ENCODE measurements around the gene SPINDOC. TPM values are rescaled to one million over a fixed set of nuclear protein-coding genes. Genes with fewer than 3 reads are reported as not detected.
"Not testable (repeated sequence)": the region's sequence is repeated elsewhere in the genome, so short reads cannot be mapped to it uniquely, and the experiment has no call there.

SPINDOC gene
- total RNA-seq, 1 experiment from 2014 or later, result 50.9 TPM

DNA sequence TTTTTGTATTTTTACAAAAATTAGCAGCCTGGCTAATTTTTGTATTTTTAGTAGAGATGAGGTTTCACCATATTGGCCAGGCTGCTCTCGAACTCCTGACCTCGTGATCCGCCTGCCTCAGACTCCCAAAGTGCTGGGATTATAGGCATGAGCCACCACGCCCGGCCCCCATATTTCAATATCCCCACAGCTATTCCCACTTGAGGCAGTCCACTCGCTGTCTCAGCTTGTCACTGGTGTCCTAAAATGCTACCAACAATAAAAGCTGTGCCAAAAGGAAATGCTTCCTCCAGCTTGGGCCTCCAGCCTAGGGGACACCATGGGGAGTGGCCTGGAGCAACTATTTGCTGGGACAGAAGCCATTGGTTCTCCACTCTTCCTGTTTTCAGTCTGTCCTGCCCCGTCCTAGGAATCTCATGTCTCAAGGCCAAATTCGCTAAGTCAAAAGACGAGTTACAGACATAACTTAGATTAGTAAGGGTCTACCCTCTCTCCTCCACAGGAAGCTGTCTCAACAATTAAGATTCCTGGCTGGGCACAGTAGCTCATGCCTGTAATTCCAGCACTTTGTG lies 7.3 kb upstream of the SPINDOC start:
- H3K4me2 ChIP-seq (ENCODE audit: low read length), result no peak overlapping the region
- no peaks in the 10 kb centered on the region for H3K9me2 ChIP-seq (ENCODE audit: insufficient read depth)
- TF ChIP-seq ELF1 (IDR thresholded peaks at IDR 0.05; ENCODE audit: borderline replicate concordance, low read depth), result no peak
- TF ChIP-seq CTCF (IDR thresholded peaks at IDR 0.05 in 2 of 3, conservative IDR thresholded peaks at IDR 0.05 in 1 of 3; ENCODE audit: borderline replicate concordance in 1 of 3, insufficient read depth in 1 of 3, low read depth in 2 of 3, low read length in 2 of 3), result no peak
- no peak for TF ChIP-seq POLR2AphosphoS5 (IDR thresholded peaks at IDR 0.05; ENCODE audit: low read depth, low read length)
- TF ChIP-seq FOSL1 (IDR thresholded peaks at IDR 0.05; ENCODE audit: low read depth), result no peak
- no peak for TF ChIP-seq SP1 (IDR thresholded peaks at IDR 0.05; ENCODE audit: low read depth)
- TF ChIP-seq, protein P1, sequence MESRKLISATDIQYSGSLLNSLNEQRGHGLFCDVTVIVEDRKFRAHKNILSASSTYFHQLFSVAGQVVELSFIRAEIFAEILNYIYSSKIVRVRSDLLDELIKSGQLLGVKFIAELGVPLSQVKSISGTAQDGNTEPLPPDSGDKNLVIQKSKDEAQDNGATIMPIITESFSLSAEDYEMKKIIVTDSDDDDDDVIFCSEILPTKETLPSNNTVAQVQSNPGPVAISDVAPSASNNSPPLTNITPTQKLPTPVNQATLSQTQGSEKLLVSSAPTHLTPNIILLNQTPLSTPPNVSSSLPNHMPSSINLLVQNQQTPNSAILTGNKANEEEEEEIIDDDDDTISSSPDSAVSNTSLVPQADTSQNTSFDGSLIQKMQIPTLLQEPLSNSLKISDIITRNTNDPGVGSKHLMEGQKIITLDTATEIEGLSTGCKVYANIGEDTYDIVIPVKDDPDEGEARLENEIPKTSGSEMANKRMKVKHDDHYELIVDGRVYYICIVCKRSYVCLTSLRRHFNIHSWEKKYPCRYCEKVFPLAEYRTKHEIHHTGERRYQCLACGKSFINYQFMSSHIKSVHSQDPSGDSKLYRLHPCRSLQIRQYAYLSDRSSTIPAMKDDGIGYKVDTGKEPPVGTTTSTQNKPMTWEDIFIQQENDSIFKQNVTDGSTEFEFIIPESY (IDR thresholded peaks at IDR 0.05; ENCODE audit: extremely low read depth, insufficient replicate concordance, low read length), result no peak
- no peak for TF ChIP-seq CBX3 (IDR thresholded peaks at IDR 0.05; ENCODE audit: low read depth)
- TF ChIP-seq SRF (IDR thresholded peaks at IDR 0.05; ENCODE audit: low read depth), result no peak
- TF ChIP-seq ZNF274 (IDR thresholded peaks at IDR 0.05; ENCODE audit: low read depth, low read length), result no peak
- TF ChIP-seq EGR1 (IDR thresholded peaks at IDR 0.05; ENCODE audit: low read depth), result no peak
- no peak for TF ChIP-seq RAD21 (IDR thresholded peaks at IDR 0.05; ENCODE audit: low read depth)
- no peak for TF ChIP-seq ZFX (IDR thresholded peaks at IDR 0.05)
- TF ChIP-seq YY1 (IDR thresholded peaks at IDR 0.05; ENCODE audit: extremely low read depth, insufficient replicate concordance, low read depth, low read length), result no peak
- no peak for TF ChIP-seq JUND (IDR thresholded peaks at IDR 0.05)
- TF ChIP-seq MAX (IDR thresholded peaks at IDR 0.05), result no peak
- no peaks in the 10 kb centered on the region for H3K9me3 ChIP-seq (ENCODE audit: control insufficient read depth in 1 of 2, insufficient read depth in 1 of 2, low read depth in 1 of 2, low read length in 2 of 2)
- no peaks in the 10 kb centered on the region for H3K27me3 ChIP-seq (ENCODE audit: insufficient read depth, low read length)
- H3K79me2 ChIP-seq (ENCODE audit: insufficient read depth, low read length), result no peaks in the 10 kb centered on the region
- ATAC-seq (no peak), DNase-seq (ENCODE audit: low read depth, low spot score) (no peak)
- H3K9ac ChIP-seq (ENCODE audit: low read length), result no peak overlapping the region
- intact Hi-C loops (cut with micrococcal nuclease), result no loop called here
- POLR2A ChIA-PET, result no interaction called here
- no peaks in the 10 kb centered on the region for H4K20me1 ChIP-seq (ENCODE audit: insufficient read depth)
- H2AFZ ChIP-seq (ENCODE audit: low read depth, low read length, poor library complexity, severe bottlenecking), result no peak overlapping the region
- no peak overlapping the region for H3K27ac ChIP-seq (ENCODE audit: low read depth, low read length)
- CTCF ChIA-PET, result no interaction called here
- H3K4me3 ChIP-seq (replicated peaks in 1 of 2; ENCODE audit: low read depth in 1 of 2, low read length in 2 of 2), result no peak overlapping the region
- peaks cover 12 to 33% of the 10 kb centered on the region in 2 experiments; a peak in 3 of 4 replicates for H3K4me1 ChIP-seq (ENCODE audit: control insufficient read depth in 1 of 2, insufficient read depth in 2 of 2, low read length in 2 of 2)
- no TSS peak for BruUV-seq (replicated peaks)
- H3K36me3 ChIP-seq (ENCODE audit: control insufficient read depth in 1 of 2, insufficient read depth in 2 of 2, low read length in 2 of 2), result no peaks in the 10 kb centered on the region
- RAD21 ChIA-PET (ENCODE audit: low non-redundant PET in 1 of 2, low total read pairs in 2 of 2, uncharacterized antibody in 2 of 2, unreplicated experiment in 2 of 2), result no interaction called here

DNA sequence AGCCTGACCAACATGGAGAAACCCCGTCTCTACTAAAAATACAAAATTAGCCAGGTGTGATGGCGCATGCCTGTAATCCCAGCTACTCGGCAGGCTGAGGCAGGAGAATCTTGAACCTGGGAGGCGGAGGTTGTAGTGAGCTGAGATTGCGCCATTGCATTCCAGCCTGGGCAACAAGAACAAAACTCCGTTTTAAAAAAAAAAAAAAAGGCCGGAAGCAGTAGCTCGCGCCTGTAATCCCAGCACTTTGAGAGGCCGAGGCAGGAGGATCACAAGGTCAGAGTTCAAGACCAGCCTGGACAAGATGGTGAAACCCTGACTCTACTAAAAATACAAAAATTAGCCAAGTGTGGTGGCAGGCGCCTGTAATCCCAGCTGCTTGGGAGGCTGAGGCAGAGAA lies 2.9 kb upstream of the SPINDOC start:
- Histone ChIP-seq H3K4me1 (ENCODE audit: control insufficient read depth in 1 of 2, insufficient read depth in 2 of 2, low read length in 2 of 2) (peaks cover 10 to 24% of the 10 kb centered on the region in 2 experiments; a peak in 3 of 4 replicates), H3K79me2 (ENCODE audit: insufficient read depth, low read length) (peaks cover 19% of the 10 kb centered on the region)
- H3K27ac ChIP-seq (ENCODE audit: low read depth, low read length); H4K20me1 ChIP-seq (ENCODE audit: insufficient read depth); intact Hi-C loops (cut with micrococcal nuclease); RAD21 ChIA-PET (ENCODE audit: low non-redundant PET in 1 of 2, low total read pairs in 2 of 2, uncharacterized antibody in 2 of 2, unreplicated experiment in 2 of 2); H3K4me2 ChIP-seq (ENCODE audit: low read length); H3K9me2 ChIP-seq (ENCODE audit: insufficient read depth); H3K9ac ChIP-seq (ENCODE audit: low read length); BruUV-seq (replicated peaks); H3K27me3 ChIP-seq (ENCODE audit: insufficient read depth, low read length); H3K4me3 ChIP-seq (replicated peaks in 1 of 2; ENCODE audit: low read depth in 1 of 2, low read length in 2 of 2); CTCF ChIA-PET; H3K9me3 ChIP-seq (ENCODE audit: control insufficient read depth in 1 of 2, insufficient read depth in 1 of 2, low read depth in 1 of 2, low read length in 2 of 2); DNase-seq (ENCODE audit: low read depth, low spot score); ATAC-seq; H2AFZ ChIP-seq (ENCODE audit: low read depth, low read length, poor library complexity, severe bottlenecking); H3K36me3 ChIP-seq (ENCODE audit: control insufficient read depth in 1 of 2, insufficient read depth in 2 of 2, low read length in 2 of 2): not testable (repeated sequence)
- POLR2A ChIA-PET, result interaction anchor here (0.6 to 1.6 kb wide), 3 partner anchors 7 to 891 kb away, joined by 3 to 5 read pairs (median 3); partner anchors contain the start of gene MARK2
